Gastrocnemius medialis (tissue), 4 donors: ENCODE measurements around the gene LINGO4. TPM values are rescaled to one million over a fixed set of nuclear protein-coding genes. Genes with fewer than 3 reads are reported as not detected.

Experiments
- ATAC-seq, 2 donors: fragments of 150-250 bp; one replicate each; pipeline ENCODE4 v1.9.1; 2016
- DNase-seq, 2 donors: peaks; one replicate each; pipeline ENCODE4 v3.0.0-alpha.2; 2019
- H3K27ac ChIP-seq, 4 donors: fragments of 200-600 bp; sonication (generic); 1 replicate in 1 of 4; 2 replicates in 3 of 4; pipeline ENCODE4 v1.5.1; 2016 to 2018; ENCODE audit warnings: mild to moderate bottlenecking in 2 of 4, moderate library complexity in 1 of 4
- H3K27me3 ChIP-seq, 3 donors: fragments of 200-600 bp; sonication (generic) in 2 of 3; 1 replicate in 1 of 3; 2 replicates in 2 of 3; pipeline versions ENCODE4 v1.5.1 to v1.6.0; 2016 to 2019; ENCODE audit warnings: mild to moderate bottlenecking in 1 of 3, moderate library complexity in 1 of 3
- H3K36me3 ChIP-seq, 2 donors: fragments of 200-600 bp; sonication (generic) in 1 of 2; one replicate each; pipeline ENCODE4 v1.5.1; 2017 to 2018
- H3K4me1 ChIP-seq, 2 donors: fragments of 200-600 bp; sonication (generic) in 1 of 2; one replicate each; pipeline ENCODE4 v1.5.1; 2016 to 2017; ENCODE audit warnings: mild to moderate bottlenecking in 2 of 2
- H3K4me3 ChIP-seq, 4 donors: fragments of 200-600 bp; sonication (generic) in 3 of 4; 1 replicate in 1 of 4; 2 replicates in 3 of 4; pipeline ENCODE4 v1.5.1; 2016 to 2019; ENCODE audit warnings: mild to moderate bottlenecking in 2 of 4
- H3K9me3 ChIP-seq, 3 donors: fragments of 200-600 bp; sonication (generic) in 2 of 3; 1 replicate in 1 of 3; 2 replicates in 2 of 3; pipeline ENCODE4 v1.5.1; 2016 to 2019
- POLR2A ChIP-seq, 2 donors: fragments of 450-650 bp; IDR thresholded peaks; one replicate each; pipeline ENCODE4 v1.6.1; 2017; ENCODE audit warnings: antibody characterized with exemption in 2 of 2, mild to moderate bottlenecking in 2 of 2, moderate library complexity in 2 of 2
- in situ Hi-C, 4 donors: fragments of 200-750 bp; cut with MboI; loops; one replicate each; pipeline versions ENCODE4 v1.15.0 to v1.8.0; 2017; ENCODE audit warnings: low sequenced_read_pairs in 4 of 4
- intact Hi-C: fragments of 100-400 bp; cut with DNase I; formaldehyde crosslinking; loops from one replicate; pipeline ENCODE4 v1.15.1; 2023; ENCODE audit warnings: low total_unique reads
- total RNA-seq, 4 donors: library from RNA; depleted of rRNA; stranded (reverse); fragments of >200 nt; gene quantifications; one replicate each; pipeline versions ENCODE4 v1.1.0 to v1.2.3, GENCODE V29; 2016
- TF ChIP-seq, protein P1 (sequence below), 5 experiments: fragments of 450-650 bp in 3 of 5; fragments of 200-600 bp in 2 of 5; sonication (generic) in 2 of 5; IDR thresholded peaks in 4 of 5; conservative IDR thresholded peaks in 1 of 5; 1 replicate in 4 of 5; 2 replicates in 1 of 5; pipeline ENCODE4 v1.5.1; 2016 to 2019; ENCODE audit warnings: antibody characterized with exemption in 5 of 5, mild to moderate bottlenecking in 3 of 5, moderate library complexity in 3 of 5

Gene LINGO4
- total RNA-seq, 4 donors from 2014 or later = 4.2 to 24.5 (median 14.3) TPM

DNA sequence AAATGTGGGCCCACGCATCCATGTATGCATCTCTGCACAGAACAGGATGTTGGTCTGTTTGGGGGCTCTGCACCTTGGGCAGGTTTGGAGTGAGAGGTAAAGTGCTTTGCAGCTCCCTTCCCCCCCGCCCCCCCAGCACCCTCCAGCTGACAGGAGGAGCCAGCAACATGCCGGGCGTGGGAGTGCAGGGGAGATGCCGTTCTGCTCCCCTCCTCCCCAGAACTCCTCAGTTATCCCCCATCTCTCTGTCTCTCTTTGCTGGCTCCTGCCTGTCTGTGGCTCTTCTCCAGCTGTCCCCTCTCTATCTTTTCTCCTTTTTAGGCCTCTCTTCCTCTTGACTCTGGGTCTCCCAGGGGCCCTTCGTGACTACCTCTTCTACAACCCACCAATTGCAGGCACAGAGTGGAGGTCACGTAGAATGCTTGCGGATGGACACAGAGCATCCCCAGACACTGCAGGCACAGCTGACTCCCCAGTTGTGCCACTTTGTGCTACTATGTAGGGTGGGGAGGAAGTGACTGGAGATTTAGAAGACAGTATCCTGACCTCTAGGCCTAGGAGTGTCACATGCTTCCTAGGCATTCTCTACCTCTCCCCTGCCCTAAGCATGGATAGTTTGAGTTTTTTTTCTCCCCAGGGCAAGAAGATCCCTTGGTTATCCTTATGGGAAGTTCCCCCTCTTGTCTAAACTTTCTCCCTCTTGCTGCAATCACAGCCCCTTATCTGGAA is 28.1 kb upstream of the LINGO4 start:
- DNase-seq = no peak
- intact Hi-C loops = loop anchor here (5.0 to 10.0 kb wide), 4 partner anchors 291 to 1801 kb away; partner anchors contain the start of genes CHTOP, TUFT1 and ZNF687
- no peaks in the 10 kb centered on the region for H3K9me3 ChIP-seq
- ATAC-seq = no peak
- no peak overlapping the region for H3K4me3 ChIP-seq
- no peaks in the 10 kb centered on the region for H3K36me3 ChIP-seq
- in situ Hi-C loops = loop anchor here (10.0 to 25.0 kb wide), 3 partner anchors 221 to 246 kb away; partner anchors contain the start of gene SNX27 (in 1 of the 4)
- H3K27ac ChIP-seq = peak overlapping the region; percentile 98 to 99 (median 99)
- TF ChIP-seq POLR2A (IDR thresholded peaks at IDR 0.05) = no peak
- TF ChIP-seq, protein P1, sequence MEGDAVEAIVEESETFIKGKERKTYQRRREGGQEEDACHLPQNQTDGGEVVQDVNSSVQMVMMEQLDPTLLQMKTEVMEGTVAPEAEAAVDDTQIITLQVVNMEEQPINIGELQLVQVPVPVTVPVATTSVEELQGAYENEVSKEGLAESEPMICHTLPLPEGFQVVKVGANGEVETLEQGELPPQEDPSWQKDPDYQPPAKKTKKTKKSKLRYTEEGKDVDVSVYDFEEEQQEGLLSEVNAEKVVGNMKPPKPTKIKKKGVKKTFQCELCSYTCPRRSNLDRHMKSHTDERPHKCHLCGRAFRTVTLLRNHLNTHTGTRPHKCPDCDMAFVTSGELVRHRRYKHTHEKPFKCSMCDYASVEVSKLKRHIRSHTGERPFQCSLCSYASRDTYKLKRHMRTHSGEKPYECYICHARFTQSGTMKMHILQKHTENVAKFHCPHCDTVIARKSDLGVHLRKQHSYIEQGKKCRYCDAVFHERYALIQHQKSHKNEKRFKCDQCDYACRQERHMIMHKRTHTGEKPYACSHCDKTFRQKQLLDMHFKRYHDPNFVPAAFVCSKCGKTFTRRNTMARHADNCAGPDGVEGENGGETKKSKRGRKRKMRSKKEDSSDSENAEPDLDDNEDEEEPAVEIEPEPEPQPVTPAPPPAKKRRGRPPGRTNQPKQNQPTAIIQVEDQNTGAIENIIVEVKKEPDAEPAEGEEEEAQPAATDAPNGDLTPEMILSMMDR (IDR thresholded peaks at IDR 0.05 in 4 of 5, conservative IDR thresholded peaks at IDR 0.05 in 1 of 5) = no peak
- peaks cover 40 to 46% of the 10 kb centered on the region in 2 donors for H3K4me1 ChIP-seq
- peaks cover 4 to 11% (median 8%) of the 10 kb centered on the region in 3 donors for H3K27me3 ChIP-seq

DNA sequence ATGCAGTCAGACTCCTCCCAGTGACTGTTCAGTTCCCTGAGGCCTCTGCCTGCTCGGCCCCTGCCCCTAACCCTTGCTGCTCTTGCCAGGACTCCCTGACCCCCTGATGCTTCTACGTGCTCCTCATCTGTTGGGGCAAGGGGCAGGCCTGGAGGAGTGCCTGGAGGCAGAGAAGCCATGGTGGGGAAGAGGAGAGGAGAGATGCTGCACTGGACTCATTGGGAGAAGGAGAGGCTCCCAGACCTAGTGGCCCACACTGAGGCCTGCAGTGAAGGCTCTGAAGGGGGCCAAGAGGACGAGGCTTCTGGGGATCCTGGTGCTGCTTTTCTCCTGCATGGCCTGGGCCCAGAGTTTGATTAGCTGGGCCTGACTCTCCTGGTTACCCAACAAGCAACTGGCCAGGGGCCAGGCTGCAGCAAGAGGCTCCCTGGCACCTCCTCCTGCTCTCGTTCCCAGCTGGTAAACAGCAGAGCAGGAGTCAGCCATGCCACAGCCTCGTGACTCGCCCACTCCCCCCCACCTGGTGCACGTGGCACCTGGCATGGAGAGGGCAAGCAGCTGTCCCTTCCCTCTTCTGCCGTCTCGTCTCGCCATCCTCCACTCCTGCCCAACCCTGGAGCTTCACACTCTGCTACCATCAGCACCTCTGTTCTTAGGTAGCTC is 27.2 kb upstream of the LINGO4 start:
- intact Hi-C loops = loop anchor here (1.0 to 10.0 kb wide), 6 partner anchors 42 to 1802 kb away; partner anchors contain the start of genes CHTOP, TDRKH, TUFT1 and ZNF687
- no peaks in the 10 kb centered on the region for H3K9me3 ChIP-seq
- in situ Hi-C loops = loop anchor here (10.0 to 25.0 kb wide), 3 partner anchors 220 to 245 kb away; partner anchors contain the start of gene SNX27 (in 1 of the 4)
- peaks cover 0 to 6% (median 2%) of the 10 kb centered on the region in 3 donors for H3K27me3 ChIP-seq
- TF ChIP-seq POLR2A (IDR thresholded peaks at IDR 0.05) = peak; percentile 18 to 39
- TF ChIP-seq, protein P1 (IDR thresholded peaks at IDR 0.05 in 4 of 5, conservative IDR thresholded peaks at IDR 0.05 in 1 of 5) = peak in 1 of 5 experiments; percentile 33
- H3K4me3 ChIP-seq = peak overlapping the region in 1 of 4 donors; percentile 84
- no peaks in the 10 kb centered on the region for H3K36me3 ChIP-seq
- peaks cover 46 to 47% of the 10 kb centered on the region in 2 donors for H3K4me1 ChIP-seq
- peak overlapping the region; percentile 98 to 99 (median 99) for H3K27ac ChIP-seq
- DNase-seq (peak; percentile 96 to 99), ATAC-seq (peak; percentile 67 to 69)

- in situ Hi-C loops (loop anchor here (10.0 to 25.0 kb wide), 3 partner anchors 219 to 244 kb away; partner anchors contain the start of gene SNX27 (in 1 of the 4)), intact Hi-C loops (loop anchor here (1.0 to 10.0 kb wide), 6 partner anchors 41 to 1803 kb away; partner anchors contain the start of genes CHTOP, TDRKH, TUFT1 and ZNF687)
- Histone ChIP-seq H3K4me3 (peak within 1 kb of the TSS; percentile 73 to 84 (median 76)), H3K27me3 (no peaks in the 10 kb centered on the region), H3K36me3 (no peaks in the 10 kb centered on the region), H3K27ac (peak within 1 kb of the TSS; percentile 98 to 99 (median 99)), H3K4me1 (peaks cover 49 to 55% of the 10 kb centered on the region in 2 donors), H3K9me3 (no peaks in the 10 kb centered on the region)
- peak; percentile 82 to 88 for TF ChIP-seq POLR2A (IDR thresholded peaks at IDR 0.05)
- TF ChIP-seq, protein P1 (IDR thresholded peaks at IDR 0.05 in 4 of 5, conservative IDR thresholded peaks at IDR 0.05 in 1 of 5) = no peak
- peak; percentile 62 to 72 for ATAC-seq
- peak; percentile 89 to 94 for DNase-seq
Measured at GRCh38 chr1:151831605-151832004, 26.4 kb upstream of the LINGO4 start, which contains the start of gene RORC. TSS of gene RORC (minus strand) at chr1:151831802. CDS start at chr1:151831764, 38 bp downstream.

DNA sequence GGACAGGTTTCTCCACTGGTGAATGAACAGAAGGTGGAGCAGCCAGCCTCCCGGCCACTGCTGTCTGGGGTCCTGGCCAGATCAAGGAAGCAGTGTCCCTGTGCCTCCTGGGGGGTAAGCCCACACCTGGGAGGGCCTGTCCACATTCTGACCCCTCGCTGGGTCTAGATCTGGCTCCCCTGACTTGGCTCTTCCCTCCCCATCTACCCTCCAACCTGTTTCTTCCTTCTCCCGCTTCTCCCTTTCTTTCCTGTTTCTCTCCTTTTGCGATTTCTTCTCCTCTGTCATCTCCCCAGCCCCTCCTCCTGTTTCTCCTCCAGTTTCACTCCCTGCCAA is 26.0 kb upstream of the LINGO4 start:
- in situ Hi-C loops (loop anchor here (10.0 to 25.0 kb wide), 3 partner anchors 219 to 244 kb away; partner anchors contain the start of gene SNX27 (in 1 of the 4)), intact Hi-C loops (loop anchor here (5.0 to 10.0 kb wide), 4 partner anchors 289 to 1804 kb away; partner anchors contain the start of genes CHTOP, TUFT1 and ZNF687)
- H3K4me1 ChIP-seq = peaks cover 51 to 58% of the 10 kb centered on the region in 2 donors
- DNase-seq = no peak
- TF ChIP-seq, protein P1 (IDR thresholded peaks at IDR 0.05 in 4 of 5, conservative IDR thresholded peaks at IDR 0.05 in 1 of 5) = no peak
- peak in 1 of 2 donors; percentile 2 for TF ChIP-seq POLR2A (IDR thresholded peaks at IDR 0.05)
- H3K27ac ChIP-seq = peak overlapping the region; percentile 98 to 99 (median 99)
- ATAC-seq = peak in 1 of 2 donors; percentile 28
- no peaks in the 10 kb centered on the region for H3K27me3 ChIP-seq
- H3K9me3 ChIP-seq = no peaks in the 10 kb centered on the region
- no peaks in the 10 kb centered on the region for H3K36me3 ChIP-seq
- H3K4me3 ChIP-seq = peak overlapping the region; percentile 73 to 84 (median 76)
